AG20443 (cell line): Measurements from ENCODE around the gene CPD.

ENCODE experiments used
- DNase-seq: peaks from one replicate; pipeline ENCODE4 v3.0.0; 2012; ENCODE audit warnings: low spot score, mixed read lengths

The CPD gene

GRCh38 chr17:30506481-30506880, 127.8 kb downstream of the CPD start:
- no peak for DNase-seq

DNA sequence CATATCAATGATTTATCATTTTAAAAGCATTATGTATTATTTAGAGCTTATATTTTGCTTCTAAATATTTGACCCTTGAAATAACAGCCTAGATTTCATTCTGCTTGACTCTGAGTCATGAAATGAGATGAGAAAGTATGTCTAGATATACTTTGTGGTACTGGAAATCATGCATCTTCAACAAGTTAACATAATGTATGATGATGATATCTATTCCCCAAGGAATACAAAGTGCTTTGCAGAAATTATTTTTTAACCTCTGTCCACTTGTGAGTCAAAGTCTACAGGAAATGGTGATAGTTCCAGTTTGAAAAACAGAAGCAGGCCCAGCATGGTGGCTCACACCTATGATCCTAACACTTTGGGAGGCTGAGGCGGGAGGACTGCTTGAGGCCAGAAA, 134.6 kb downstream of the CPD start:
- DNase-seq, result no peak

DNA sequence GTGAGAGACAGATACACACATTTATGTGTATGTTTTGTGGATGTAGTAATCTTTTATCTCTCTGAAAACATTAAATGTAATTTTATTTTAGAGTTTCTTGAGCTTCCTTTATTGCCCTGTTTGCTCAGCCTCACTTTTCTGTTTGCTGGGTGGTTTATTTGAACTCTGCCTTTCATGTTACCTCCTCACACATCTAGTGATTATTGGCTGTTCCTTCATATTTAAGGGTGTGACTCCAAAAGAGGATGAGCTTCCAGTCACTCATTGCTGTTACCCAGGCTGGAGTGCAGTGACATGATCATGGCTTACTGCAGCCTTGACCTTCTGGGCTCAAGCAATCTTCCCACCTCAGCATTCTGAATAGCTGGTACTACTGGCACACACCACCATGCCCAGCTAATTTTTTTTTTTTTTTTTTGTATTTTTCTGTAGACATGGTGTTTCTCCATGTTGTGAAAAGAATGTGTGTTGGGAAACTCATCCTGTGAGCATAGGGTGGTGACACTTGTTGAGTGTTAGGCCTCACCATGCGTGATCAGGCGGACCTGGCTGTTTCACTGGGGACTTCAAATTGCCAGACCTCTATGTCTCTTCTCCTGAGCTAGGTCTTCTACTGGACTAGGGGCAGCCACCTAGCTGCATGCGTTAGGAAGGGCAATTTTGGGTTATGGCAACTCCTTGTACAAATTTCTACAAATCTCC, 136.3 kb downstream of the CPD start:
- no peak for DNase-seq

- DNase-seq, result peak; percentile 23
These were observed 139.1 kb downstream of the CPD start for GRCh38 chr17:30517786-30518185.

GRCh38 chr17:30519166-30519565, 140.4 kb downstream of the CPD start:
- no peak for DNase-seq
